GM19043 (cell line): Measurements from ENCODE around the gene STPG1.
"Not testable (repeated sequence)": the region's sequence is repeated elsewhere in the genome, so short reads cannot be mapped to it uniquely, and the experiment has no call there.

Experiments
- ATAC-seq: cut with Tn5 transposase; IDR thresholded peaks from one replicate; pipeline ENCODE4 v1.9.1; 2021; ENCODE audit warnings: low read depth; ENCODE audit not compliant: unreplicated experiment

STPG1 gene

GRCh38 chr1:24413350-24414163 lies at the start of gene STPG1:
Gene STPG1, minus strand, starts transcription at chr1:24413782. Its CDS starts 12,394 bp downstream, at chr1:24401388.
- ATAC-seq: no peak

- not testable (repeated sequence) for ATAC-seq
These were observed 48.5 kb upstream of the STPG1 start for GRCh38 chr1:24462128-24462527.

- ATAC-seq: no peak
These were observed 46.1 kb upstream of the STPG1 start for GRCh38 chr1:24459551-24460266.

- ATAC-seq: no peak
These were observed 44.3 kb upstream of the STPG1 start for GRCh38 chr1:24457866-24458265.

GRCh38 chr1:24455272-24455671 lies 41.7 kb upstream of the STPG1 start:
- no peak for ATAC-seq

- ATAC-seq: no peak
These were observed 41.1 kb upstream of the STPG1 start for GRCh38 chr1:24454673-24455072.

- no peak for ATAC-seq
These were observed 39.4 kb upstream of the STPG1 start for GRCh38 chr1:24452922-24453485.

- no peak for ATAC-seq
These were observed 38.2 kb upstream of the STPG1 start for GRCh38 chr1:24451746-24452145.

GRCh38 chr1:24450857-24451397 lies 37.3 kb upstream of the STPG1 start:
- no peak for ATAC-seq

- no peak for ATAC-seq
These were observed 36.7 kb upstream of the STPG1 start for GRCh38 chr1:24450316-24450715.

GRCh38 chr1:24446446-24446845 lies 32.9 kb upstream of the STPG1 start:
- not testable (repeated sequence) for ATAC-seq

GRCh38 chr1:24443241-24443656 lies 29.7 kb upstream of the STPG1 start:
- no peak for ATAC-seq

- ATAC-seq: no peak
These were observed 29.2 kb upstream of the STPG1 start for GRCh38 chr1:24442764-24443163.

- no peak for ATAC-seq
These were observed 28.6 kb upstream of the STPG1 start for GRCh38 chr1:24441996-24442668.

GRCh38 chr1:24441480-24441879 lies 27.9 kb upstream of the STPG1 start:
- ATAC-seq: no peak

- ATAC-seq: no peak
These were observed 26.9 kb upstream of the STPG1 start for GRCh38 chr1:24440436-24440835.

- ATAC-seq: no peak
These were observed 24.9 kb upstream of the STPG1 start for GRCh38 chr1:24438423-24438901.

GRCh38 chr1:24437631-24438396 lies 24.2 kb upstream of the STPG1 start:
- no peak for ATAC-seq

- no peak for ATAC-seq
These were observed 22.3 kb upstream of the STPG1 start for GRCh38 chr1:24435782-24436365.

GRCh38 chr1:24427545-24427862 lies 13.9 kb upstream of the STPG1 start:
- ATAC-seq: no peak
